ENCODE results near the gene KCTD16. TPM values are rescaled to one million over a fixed set of nuclear protein-coding genes. Genes with fewer than 3 reads are reported as not detected.

The KCTD16 gene
- total RNA-seq, 1 experiment from 2014 or later = 0.64 TPM

- no peak for TF ChIP-seq POLR2AphosphoS5 (IDR thresholded peaks at IDR 0.05; ENCODE audit: low read depth, low read length)
Observed at GRCh38 chr5:144386315-144386714, 215.6 kb downstream of the KCTD16 start (continued).

DNA sequence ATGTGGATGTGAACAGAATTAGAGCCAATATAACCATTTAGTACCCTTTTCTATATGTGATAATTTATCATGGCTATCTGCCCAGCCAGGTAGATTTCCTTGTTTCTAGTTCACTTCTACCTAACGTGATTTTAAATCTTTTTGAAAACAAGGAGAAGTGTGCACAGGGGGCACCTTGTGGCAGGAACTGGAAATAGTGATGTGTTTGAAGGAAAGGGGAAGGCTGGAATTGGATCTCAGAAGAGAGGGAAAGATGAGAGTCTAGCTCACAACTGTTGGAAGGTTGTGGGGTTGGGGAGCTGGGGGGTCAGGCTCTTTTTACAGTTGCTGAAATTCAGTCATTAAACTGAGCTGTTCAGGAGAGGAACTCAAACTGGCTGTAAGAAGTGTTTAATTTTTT is 219.5 kb downstream of the KCTD16 start:
- no peak overlapping the region for H2AFZ ChIP-seq (ENCODE audit: low read depth, low read length, poor library complexity, severe bottlenecking)
- no peaks in the 10 kb centered on the region for H4K20me1 ChIP-seq (ENCODE audit: insufficient read depth)
- no peak overlapping the region for H3K27ac ChIP-seq (ENCODE audit: low read depth, low read length)
- ChIA-PET RAD21 (ENCODE audit: low non-redundant PET in 1 of 2, low total read pairs in 2 of 2, uncharacterized antibody in 2 of 2, unreplicated experiment in 2 of 2) (no interaction called here), CTCF (interaction anchor here (1.1 kb wide), 1 partner anchor 187 kb away, joined by 3 read pairs; no protein-coding TSS in a partner anchor), POLR2A (no interaction called here)
- H3K9me2 ChIP-seq (ENCODE audit: insufficient read depth) = no peaks in the 10 kb centered on the region
- H3K4me2 ChIP-seq (ENCODE audit: low read length) = no peak overlapping the region
- no peaks in the 10 kb centered on the region for H3K4me1 ChIP-seq (ENCODE audit: control insufficient read depth in 1 of 2, insufficient read depth in 2 of 2, low read length in 2 of 2)
- BruUV-seq (replicated peaks) = no TSS peak
- ATAC-seq = peak; percentile 61; the same call in 1 of the 2 replicates
- H3K79me2 ChIP-seq (ENCODE audit: insufficient read depth, low read length) = no peaks in the 10 kb centered on the region
- no peaks in the 10 kb centered on the region for H3K36me3 ChIP-seq (ENCODE audit: control insufficient read depth in 1 of 2, insufficient read depth in 2 of 2, low read length in 2 of 2)
- peak; percentile 18 to 45 (median 42); a peak in 4 of 6 replicates for TF ChIP-seq CTCF (IDR thresholded peaks at IDR 0.05 in 2 of 3, conservative IDR thresholded peaks at IDR 0.05 in 1 of 3; ENCODE audit: borderline replicate concordance in 1 of 3, insufficient read depth in 1 of 3, low read depth in 2 of 3, low read length in 2 of 3)
- TF ChIP-seq FOSL1 (IDR thresholded peaks at IDR 0.05; ENCODE audit: low read depth) = no peak
- TF ChIP-seq RAD21 (IDR thresholded peaks at IDR 0.05; ENCODE audit: low read depth) = peak; percentile 42
- H3K9ac ChIP-seq (ENCODE audit: low read length) = no peak overlapping the region
- 0 out of 2 replicates have a peak, but pooled peaks cover 4% of the 10 kb centered on the region for H3K27me3 ChIP-seq (ENCODE audit: insufficient read depth, low read length)
- no peak for DNase-seq (ENCODE audit: low read depth, low spot score)
- no peaks in the 10 kb centered on the region for H3K9me3 ChIP-seq (ENCODE audit: control insufficient read depth in 1 of 2, insufficient read depth in 1 of 2, low read depth in 1 of 2, low read length in 2 of 2)
- intact Hi-C loops (cut with micrococcal nuclease) = loop anchor here (5.0 kb wide), 1 partner anchor 188 kb away; no protein-coding TSS in a partner anchor
- H3K4me3 ChIP-seq (replicated peaks in 1 of 2; ENCODE audit: low read depth in 1 of 2, low read length in 2 of 2) = no peak overlapping the region

GRCh38 chr5:144391044-144391443 is 220.4 kb downstream of the KCTD16 start:
- Histone ChIP-seq H3K4me3 (replicated peaks in 1 of 2; ENCODE audit: low read depth in 1 of 2, low read length in 2 of 2) (no peak overlapping the region), H3K27me3 (ENCODE audit: insufficient read depth, low read length) (0 out of 2 replicates have a peak, but pooled peaks cover 4% of the 10 kb centered on the region), H3K9me3 (ENCODE audit: control insufficient read depth in 1 of 2, insufficient read depth in 1 of 2, low read depth in 1 of 2, low read length in 2 of 2) (no peaks in the 10 kb centered on the region), H2AFZ (ENCODE audit: low read depth, low read length, poor library complexity, severe bottlenecking) (no peak overlapping the region), H3K36me3 (ENCODE audit: control insufficient read depth in 1 of 2, insufficient read depth in 2 of 2, low read length in 2 of 2) (no peaks in the 10 kb centered on the region), H3K27ac (ENCODE audit: low read depth, low read length) (no peak overlapping the region), H3K4me1 (ENCODE audit: control insufficient read depth in 1 of 2, insufficient read depth in 2 of 2, low read length in 2 of 2) (no peaks in the 10 kb centered on the region), H3K79me2 (ENCODE audit: insufficient read depth, low read length) (no peaks in the 10 kb centered on the region), H3K9me2 (ENCODE audit: insufficient read depth) (no peaks in the 10 kb centered on the region), H4K20me1 (ENCODE audit: insufficient read depth) (no peaks in the 10 kb centered on the region), H3K4me2 (ENCODE audit: low read length) (no peak overlapping the region), H3K9ac (ENCODE audit: low read length) (no peak overlapping the region)
- intact Hi-C loops (cut with micrococcal nuclease) = loop anchor here (5.0 kb wide), 1 partner anchor 189 kb away; no protein-coding TSS in a partner anchor
- BruUV-seq (replicated peaks) = no TSS peak
- ATAC-seq (no peak), DNase-seq (ENCODE audit: low read depth, low spot score) (no peak)
- ChIA-PET RAD21 (ENCODE audit: low non-redundant PET in 1 of 2, low total read pairs in 2 of 2, uncharacterized antibody in 2 of 2, unreplicated experiment in 2 of 2) (no interaction called here), CTCF (no interaction called here), POLR2A (no interaction called here)
- no peak for TF ChIP-seq CBX3 (IDR thresholded peaks at IDR 0.05; ENCODE audit: low read depth)
- no peak for TF ChIP-seq TCF7L2 (IDR thresholded peaks at IDR 0.05; ENCODE audit: borderline replicate concordance, extremely low read depth, insufficient read depth, insufficient read length)
- TF ChIP-seq REST (IDR thresholded peaks at IDR 0.05; ENCODE audit: low read depth) = no peak
- TF ChIP-seq RAD21 (IDR thresholded peaks at IDR 0.05; ENCODE audit: low read depth) = no peak
- no peak for TF ChIP-seq FOSL1 (IDR thresholded peaks at IDR 0.05; ENCODE audit: low read depth)
- TF ChIP-seq POLR2A (IDR thresholded peaks at IDR 0.05; ENCODE audit: borderline replicate concordance, extremely low read depth, insufficient read depth, insufficient read length) = no peak
- no peak for TF ChIP-seq CEBPB (IDR thresholded peaks at IDR 0.05; ENCODE audit: low read depth)
- TF ChIP-seq EZH2 (IDR thresholded peaks at IDR 0.05) = no peak
- no peak for TF ChIP-seq SRF (IDR thresholded peaks at IDR 0.05; ENCODE audit: low read depth)
- no peak for TF ChIP-seq YY1 (IDR thresholded peaks at IDR 0.05; ENCODE audit: extremely low read depth, insufficient replicate concordance, low read depth, low read length)

Measured in HCT116 (cell line).